IMR-90 (cell line): ENCODE measurements around the gene OR7D4. TPM values are rescaled to one million over a fixed set of nuclear protein-coding genes. Genes with fewer than 3 reads are reported as not detected.

ENCODE experiments used
- ATAC-seq: fragments of 200-7000 bp; cut with Tn5 transposase; 2 replicates; pipeline ENCODE4 v1.9.1; 2020; ENCODE audit warnings: low read depth, mild to moderate bottlenecking, moderate library complexity
- BruUV-seq: library from RNA; stranded (reverse); fragments of 400-500 nt; replicated peaks from 2 replicates; lab custom pipeline; 2021; lab: Mats Ljungman, UMichigan
- CTCF ChIA-PET: fragments of 300-600 bp; formaldehyde crosslinking; extraction: SDS; loops from one replicate; lab custom pipeline; 2021; ENCODE audit warnings: antibody characterized with exemption; lab: Yijun Ruan, JAX
- POLR2A ChIA-PET: fragments of 300-600 bp; sonication (Branson Sonifier 250); formaldehyde crosslinking; loops from one replicate; lab custom pipeline; 2022; ENCODE audit warnings: antibody characterized with exemption; ENCODE audit not compliant: unreplicated experiment; lab: Charles Lee
- DNase-seq: peaks from one replicate; pipeline ENCODE4 v3.0.0; 2013
- H2AFZ ChIP-seq: replicated peaks from 2 replicates; pipeline ENCODE3; 2013; ENCODE audit warnings: low read length, mild to moderate bottlenecking; ENCODE audit not compliant: poor library complexity
- H2AK5ac ChIP-seq: 2 replicates; pipeline ENCODE4 v1.6.1; 2013; ENCODE audit warnings: low read depth, low read length, inconsistent platforms
- H2AK9ac ChIP-seq: replicated peaks from 2 replicates; pipeline ENCODE3; 2013; ENCODE audit warnings: mild to moderate bottlenecking, low read depth, low read length, moderate library complexity; ENCODE audit not compliant: poor library complexity
- H2BK120ac ChIP-seq: 2 replicates; pipeline ENCODE4 v1.6.1; 2013; ENCODE audit warnings: low read depth, low read length, inconsistent platforms
- H2BK15ac ChIP-seq: 3 replicates; pipeline ENCODE4 v1.6.1; 2013; ENCODE audit warnings: low read depth, low read length, inconsistent platforms
- H2BK20ac ChIP-seq: 2 replicates; pipeline ENCODE4 v1.6.1; 2013; ENCODE audit warnings: low read depth, mild to moderate bottlenecking, inconsistent platforms, low read length, moderate library complexity
- H2BK5ac ChIP-seq: 2 replicates; pipeline ENCODE4 v1.6.1; 2013; ENCODE audit warnings: mild to moderate bottlenecking, low read depth, low read length, inconsistent platforms; ENCODE audit not compliant: poor library complexity, severe bottlenecking
- H3K14ac ChIP-seq: replicated peaks from 2 replicates; pipeline ENCODE4 v1.6.1; 2013; ENCODE audit warnings: low read depth, low read length, inconsistent platforms
- H3K18ac ChIP-seq: 2 replicates; pipeline ENCODE4 v1.6.1; 2013; ENCODE audit warnings: low read depth, low read length, control low read depth
- H3K23ac ChIP-seq: 2 replicates; pipeline ENCODE4 v1.6.1; 2013; ENCODE audit warnings: low read depth, low read length, inconsistent platforms
- H3K27ac ChIP-seq: 2 replicates; pipeline ENCODE4 v1.5.1; 2013; ENCODE audit warnings: mild to moderate bottlenecking, control low read depth, low read length; ENCODE audit not compliant: insufficient read depth
- H3K27me3 ChIP-seq: 2 replicates; pipeline ENCODE4 v1.6.1; 2013; ENCODE audit warnings: low read length; ENCODE audit not compliant: control insufficient read depth, insufficient read depth
- H3K36me3 ChIP-seq: 2 replicates; pipeline ENCODE4 v1.6.1; 2013; ENCODE audit warnings: low read length, mixed read lengths; ENCODE audit not compliant: control insufficient read depth, insufficient read depth
- H3K4ac ChIP-seq: 2 replicates; pipeline ENCODE4 v1.6.1; 2013; ENCODE audit warnings: low read depth, low read length, inconsistent platforms
- H3K4me1 ChIP-seq: 2 replicates; pipeline ENCODE4 v1.6.1; 2013; ENCODE audit warnings: low read length, mixed read lengths; ENCODE audit not compliant: control insufficient read depth, insufficient read depth
- H3K4me2 ChIP-seq: 2 replicates; pipeline ENCODE4 v1.6.1; 2013; ENCODE audit warnings: low read depth, mild to moderate bottlenecking, control low read depth, low read length, moderate library complexity
- H3K4me3 ChIP-seq: 2 replicates; pipeline ENCODE4 v1.5.1; 2013; ENCODE audit warnings: low read depth, mild to moderate bottlenecking, control low read depth, low read length, moderate library complexity; ENCODE audit not compliant: insufficient read depth
- H3K56ac ChIP-seq: 2 replicates; pipeline ENCODE4 v1.6.1; 2013; ENCODE audit warnings: low read length, inconsistent platforms; ENCODE audit not compliant: insufficient read depth; ENCODE audit errors: extremely low read depth
- H3K79me1 ChIP-seq, 2 experiments: 2 replicates each; pipeline ENCODE4 v1.6.1; 2013; ENCODE audit warnings: low read length in 2 of 2, inconsistent platforms in 1 of 2, low read depth in 1 of 2
- H3K9ac ChIP-seq: 2 replicates; pipeline ENCODE4 v1.6.1; 2013; ENCODE audit warnings: low read depth, low read length, control low read depth
- H3K9me1 ChIP-seq: 2 replicates; pipeline ENCODE4 v1.6.1; 2013; ENCODE audit warnings: low read length, inconsistent platforms; ENCODE audit not compliant: insufficient read depth
- H3K9me3 ChIP-seq: 2 replicates; pipeline ENCODE4 v1.6.1; 2013; ENCODE audit warnings: low read length; ENCODE audit not compliant: control insufficient read depth, insufficient read depth
- H4K20me1 ChIP-seq: 2 replicates; pipeline ENCODE4 v1.6.1; 2013; ENCODE audit warnings: low read length, inconsistent platforms; ENCODE audit not compliant: insufficient read depth
- H4K5ac ChIP-seq: 2 replicates; pipeline ENCODE4 v1.6.1; 2013; ENCODE audit warnings: mild to moderate bottlenecking, low read depth, low read length, control low read depth
- H4K8ac ChIP-seq, 2 experiments: 2 replicates each; pipeline ENCODE4 v1.6.1; 2013; ENCODE audit warnings: low read depth in 2 of 2, low read length in 2 of 2, control low read depth in 1 of 2, inconsistent platforms in 1 of 2
- H4K91ac ChIP-seq: 2 replicates; pipeline ENCODE4 v1.6.1; 2013; ENCODE audit warnings: low read depth, low read length, inconsistent platforms; ENCODE audit not compliant: insufficient read depth
- CHD1 ChIP-seq: IDR thresholded peaks from 2 replicates; pipeline ENCODE4 v1.6.1; 2012; ENCODE audit warnings: low read depth, low read length, improper control_type of control experiment
- FOS ChIP-seq: fragments of 150-350 bp; IDR thresholded peaks from 2 replicates; pipeline ENCODE4 v1.6.1; 2016; ENCODE audit warnings: low read depth, low read length
- MAFK ChIP-seq: IDR thresholded peaks from 2 replicates; pipeline ENCODE4 v1.6.1; 2012; ENCODE audit warnings: low read depth, low read length, improper control_type of control experiment
- NFE2L2 ChIP-seq: fragments of 150-350 bp; IDR thresholded peaks from 2 replicates; pipeline ENCODE4 v1.6.1; 2016; ENCODE audit warnings: low read depth, mild to moderate bottlenecking, low read length
- POLR2A ChIP-seq: IDR thresholded peaks from 2 replicates; pipeline ENCODE4 v1.6.1; 2012; ENCODE audit warnings: mild to moderate bottlenecking, low read depth, low read length
- RAD21 ChIP-seq: IDR thresholded peaks from 2 replicates; pipeline ENCODE4 v1.6.1; 2012; ENCODE audit warnings: low read length, improper control_type of control experiment
- WGBS, 2 experiments: methylation state at CpG; one replicate each; pipeline versions ENCODE4 v1.1.5 to v1.1.7; 2013; ENCODE audit warnings: missing lambda C conversion rate in 2 of 2; ENCODE audit not compliant: insufficient read length in 1 of 2; ENCODE audit errors: extremely low coverage in 2 of 2; 5-methylcytosine and 5-hydroxymethylcytosine counted together
- dilution Hi-C: fragments of 300-500 bp; cut with HindIII; formaldehyde crosslinking; loops from one replicate; pipeline ENCODE4 v1.14.3; 2018; ENCODE audit warnings: low sequenced_read_pairs; ENCODE audit not compliant: unreplicated experiment
- in situ Hi-C: fragments of 300-500 bp; cut with MboI; formaldehyde crosslinking; loops from 3 replicates; pipeline ENCODE4 v1.14.3; 2019; ENCODE audit warnings: low sequenced_read_pairs, inconsistent platforms, mixed read lengths
- intact Hi-C: fragments of 100-400 bp; cut with micrococcal nuclease; formaldehyde crosslinking; loops from 2 replicates; pipeline ENCODE4 v1.10.0; 2022
- polyA plus RNA-seq, 3 experiments: library from polyadenylated mRNA; depleted of rRNA; stranded (reverse); fragments of >200 nt; gene quantifications; 2 replicates each; pipeline ENCODE4 v1.2.3, GENCODE V29; 2012; ENCODE audit warnings: low replicate concordance in 1 of 3
- total RNA-seq: library from RNA; depleted of rRNA; stranded (reverse); fragments of >200 nt; gene quantifications from 2 replicates; pipeline ENCODE4 v1.2.3, GENCODE V29; 2012

The OR7D4 gene
- total and polyA plus RNA-seq, 2 of the 4 experiments (the other 2 are of a cell fraction) = not detected

GRCh38 chr19:9183000-9183399, 36.4 kb downstream of the OR7D4 start:
- CTCF ChIA-PET = no interaction called here

More at GRCh38 chr19:9183000-9183399, 36.4 kb downstream of the OR7D4 start:
- Histone ChIP-seq H4K91ac (no peak overlapping the region), H3K4me3 (no peak overlapping the region), H2AFZ (no peak overlapping the region), H3K4me1 (no peaks in the 10 kb centered on the region), H2AK9ac (no peak overlapping the region), H4K5ac (no peak overlapping the region), H3K36me3 (no peaks in the 10 kb centered on the region), H3K9me3 (peaks cover 4% of the 10 kb centered on the region; the same call in 1 of the 2 replicates), H3K9ac (no peak overlapping the region), H2AK5ac (no peak overlapping the region), H3K4ac (no peak overlapping the region), H4K8ac (no peak overlapping the region), H3K9me1 (no peaks in the 10 kb centered on the region), H2BK120ac (no peak overlapping the region), H2BK20ac (no peak overlapping the region), H3K56ac (no peak overlapping the region), H3K14ac (no peak overlapping the region), H3K27me3 (no peaks in the 10 kb centered on the region), H2BK15ac (no peak overlapping the region), H3K27ac (no peak overlapping the region), H4K20me1 (no peaks in the 10 kb centered on the region), H3K18ac (no peak overlapping the region), H3K4me2 (no peak overlapping the region), H2BK5ac (no peak overlapping the region), H3K79me1 (no peaks in the 10 kb centered on the region), H3K23ac (no peak overlapping the region)
- in situ Hi-C loops = no loop called here
- ATAC-seq (no peak), DNase-seq (no peak)
- no peak for TF ChIP-seq POLR2A
- TF ChIP-seq RAD21 = no peak
- TF ChIP-seq FOS = no peak
- no peak for TF ChIP-seq NFE2L2
- no peak for TF ChIP-seq CHD1
- TF ChIP-seq MAFK = no peak
- intact Hi-C loops = no loop called here
- WGBS, 2 experiments = 71% methylated on average over 3 of the region's 17 CpGs; no CpG with 5 or more reads in 1 of the 2 experiments
- no TSS peak for BruUV-seq
- dilution Hi-C loops = no loop called here
- POLR2A ChIA-PET = no interaction called here
